Skeletal muscle tissue (tissue), 4 donors: ENCODE results near the gene LRRC61. TPM values are rescaled to one million over a fixed set of nuclear protein-coding genes. Genes with fewer than 3 reads are reported as not detected.

Source experiments
- H3K27ac ChIP-seq: one replicate; pipeline ENCODE4 v1.7.0; 2013; ENCODE audit warnings: mild to moderate bottlenecking, low read depth, low read length, inconsistent platforms
- H3K27me3 ChIP-seq, 3 donors: one replicate each; pipeline ENCODE4 v1.7.0; 2013; ENCODE audit warnings: low read length in 3 of 3; ENCODE audit not compliant: control insufficient read depth in 3 of 3, insufficient read depth in 3 of 3
- H3K36me3 ChIP-seq, 3 donors: one replicate each; pipeline ENCODE4 v1.7.0; 2013; ENCODE audit warnings: low read length in 3 of 3; ENCODE audit not compliant: control insufficient read depth in 3 of 3, insufficient read depth in 3 of 3
- H3K4me1 ChIP-seq, 3 donors: one replicate each; pipeline ENCODE4 v1.7.0; 2013; ENCODE audit warnings: low read length in 3 of 3, mild to moderate bottlenecking in 3 of 3; ENCODE audit not compliant: control insufficient read depth in 3 of 3, insufficient read depth in 3 of 3
- H3K4me3 ChIP-seq, 3 donors: one replicate each; pipeline ENCODE4 v1.7.0; 2013; ENCODE audit warnings: low read length in 3 of 3
- H3K9ac ChIP-seq, 3 donors: one replicate each; pipeline ENCODE4 v1.7.0; 2013; ENCODE audit warnings: low read length in 3 of 3, mild to moderate bottlenecking in 3 of 3, moderate library complexity in 2 of 3, low read depth in 1 of 3
- H3K9me3 ChIP-seq, 3 donors: one replicate each; pipeline ENCODE4 v1.7.0; 2013; ENCODE audit warnings: low read length in 3 of 3; ENCODE audit not compliant: control insufficient read depth in 3 of 3
- total RNA-seq: library from RNA; depleted of rRNA; stranded (reverse); fragments of >200 nt; gene quantifications from one replicate; pipeline ENCODE4 v1.2.3, GENCODE V29; 2014
- donor health status: Osteomylitis.

The LRRC61 gene
- total RNA-seq, 1 donor from 2014 or later = 5.7 TPM

- Histone ChIP-seq H3K27me3 (no peaks in the 10 kb centered on the region), H3K4me3 (peak within 1 kb of the TSS; percentile 76 to 95 (median 90)), H3K9me3 (no peaks in the 10 kb centered on the region), H3K36me3 (peaks cover 18 to 34% (median 26%) of the 10 kb centered on the region in 3 donors), H3K27ac (peak within 1 kb of the TSS; percentile 98), H3K9ac (peak within 1 kb of the TSS; percentile 84 to 98 (median 96)), H3K4me1 (peaks cover 40 to 50% (median 40%) of the 10 kb centered on the region in 3 donors)
Measured at GRCh38 chr7:150368096-150368883, 45.1 kb downstream of the LRRC61 start, which contains the start of gene REPIN1. Gene REPIN1 (plus strand): TSS chr7:150368822. CDS start chr7:150369712, 890 bp downstream.

GRCh38 chr7:150368884-150369747 lies 46.0 kb downstream of the LRRC61 start:
- Histone ChIP-seq H3K36me3 (peaks cover 25 to 38% (median 35%) of the 10 kb centered on the region in 3 donors), H3K27ac (peak overlapping the region; percentile 98), H3K27me3 (no peaks in the 10 kb centered on the region), H3K4me3 (peak overlapping the region; percentile 76 to 95 (median 90)), H3K9me3 (no peaks in the 10 kb centered on the region), H3K9ac (peak overlapping the region; percentile 84 to 98 (median 96)), H3K4me1 (peaks cover 38 to 50% (median 42%) of the 10 kb centered on the region in 3 donors)

- H3K36me3 ChIP-seq = peaks cover 31 to 42% (median 38%) of the 10 kb centered on the region in 3 donors
- H3K4me1 ChIP-seq = peaks cover 36 to 50% (median 44%) of the 10 kb centered on the region in 3 donors
- H3K27ac ChIP-seq = peak overlapping the region; percentile 98
- peak overlapping the region; percentile 84 to 98 (median 96) for H3K9ac ChIP-seq
- peak overlapping the region; percentile 76 to 95 (median 90) for H3K4me3 ChIP-seq
- H3K9me3 ChIP-seq = no peaks in the 10 kb centered on the region
- H3K27me3 ChIP-seq = no peaks in the 10 kb centered on the region
Measured at GRCh38 chr7:150369748-150370501, 46.8 kb downstream of the LRRC61 start.

GRCh38 chr7:150370612-150371071 lies 47.5 kb downstream of the LRRC61 start:
- Histone ChIP-seq H3K27me3 (no peaks in the 10 kb centered on the region), H3K4me3 (no peak overlapping the region), H3K9ac (peak overlapping the region; percentile 84 to 98 (median 96)), H3K9me3 (no peaks in the 10 kb centered on the region), H3K36me3 (peaks cover 31 to 42% (median 38%) of the 10 kb centered on the region in 3 donors), H3K27ac (no peak overlapping the region), H3K4me1 (peaks cover 36 to 48% (median 44%) of the 10 kb centered on the region in 3 donors)

- Histone ChIP-seq H3K4me1 (peaks cover 36 to 55% (median 51%) of the 10 kb centered on the region in 3 donors), H3K36me3 (peaks cover 31 to 42% (median 38%) of the 10 kb centered on the region in 3 donors), H3K27ac (no peak overlapping the region), H3K4me3 (no peak overlapping the region), H3K9ac (peak overlapping the region in 1 of 3 donors; percentile 62), H3K27me3 (no peaks in the 10 kb centered on the region), H3K9me3 (no peaks in the 10 kb centered on the region)
Measured at GRCh38 chr7:150371131-150371995, 48.2 kb downstream of the LRRC61 start.

GRCh38 chr7:150371996-150372270 lies 48.8 kb downstream of the LRRC61 start:
- H3K9ac ChIP-seq = no peak overlapping the region
- H3K27me3 ChIP-seq = no peaks in the 10 kb centered on the region
- H3K27ac ChIP-seq = no peak overlapping the region
- peaks cover 31 to 42% (median 38%) of the 10 kb centered on the region in 3 donors for H3K36me3 ChIP-seq
- H3K4me3 ChIP-seq = no peak overlapping the region
- no peaks in the 10 kb centered on the region for H3K9me3 ChIP-seq
- peaks cover 36 to 60% (median 56%) of the 10 kb centered on the region in 3 donors for H3K4me1 ChIP-seq

GRCh38 chr7:150372271-150373048 lies 49.3 kb downstream of the LRRC61 start:
- Histone ChIP-seq H3K4me1 (peaks cover 36 to 65% (median 62%) of the 10 kb centered on the region in 3 donors), H3K27ac (no peak overlapping the region)

GRCh38 chr7:150373049-150373801 lies 50.1 kb downstream of the LRRC61 start:
- Histone ChIP-seq H3K9ac (peak overlapping the region in 2 of 3 donors; percentile 20 to 64), H3K4me1 (peaks cover 31 to 66% (median 66%) of the 10 kb centered on the region in 3 donors), H3K27me3 (no peaks in the 10 kb centered on the region), H3K9me3 (no peaks in the 10 kb centered on the region), H3K27ac (peak overlapping the region; percentile 13), H3K36me3 (peaks cover 31 to 42% (median 38%) of the 10 kb centered on the region in 3 donors), H3K4me3 (no peak overlapping the region)

More at GRCh38 chr7:150372271-150373048, 49.3 kb downstream of the LRRC61 start:
- Histone ChIP-seq H3K9ac (peak overlapping the region in 2 of 3 donors; percentile 20 to 64), H3K27me3 (no peaks in the 10 kb centered on the region), H3K4me3 (no peak overlapping the region), H3K9me3 (no peaks in the 10 kb centered on the region), H3K36me3 (peaks cover 31 to 42% (median 38%) of the 10 kb centered on the region in 3 donors)
